Endodermal cell (in vitro differentiated cells): ENCODE data around the gene NKX2-2. TPM values are rescaled to one million over a fixed set of nuclear protein-coding genes. Genes with fewer than 3 reads are reported as not detected.

Experiments
- DNase-seq: peaks from one replicate; pipeline ENCODE4 v3.0.0-alpha.2; 2017
- H3K27ac ChIP-seq: 2 replicates; pipeline ENCODE4 v1.5.1; 2013; ENCODE audit warnings: mild to moderate bottlenecking, low read depth, low read length, moderate library complexity
- H3K27me3 ChIP-seq: 2 replicates; pipeline ENCODE4 v1.6.1; 2013; ENCODE audit warnings: mild to moderate bottlenecking, low read length, moderate library complexity; ENCODE audit not compliant: insufficient read depth, control insufficient read depth, poor library complexity, severe bottlenecking
- H3K36me3 ChIP-seq: 2 replicates; pipeline ENCODE4 v1.7.0; 2013; ENCODE audit warnings: mild to moderate bottlenecking, low read length, moderate library complexity; ENCODE audit not compliant: control insufficient read depth, insufficient read depth
- H3K4me1 ChIP-seq: one replicate; pipeline ENCODE4 v1.7.0; 2013; ENCODE audit warnings: low read length; ENCODE audit not compliant: control insufficient read depth, insufficient read depth
- H3K4me3 ChIP-seq: 2 replicates; pipeline ENCODE4 v1.5.1; 2013; ENCODE audit warnings: mild to moderate bottlenecking, low read length, moderate library complexity
- H3K9ac ChIP-seq: 2 replicates; pipeline ENCODE4 v1.6.1; 2013; ENCODE audit warnings: mild to moderate bottlenecking, low read length, moderate library complexity; ENCODE audit not compliant: poor library complexity, severe bottlenecking; ENCODE audit errors: extremely low read depth
- H3K9me3 ChIP-seq: 2 replicates; pipeline ENCODE4 v1.6.1; 2013; ENCODE audit warnings: mild to moderate bottlenecking, low read length, moderate library complexity; ENCODE audit not compliant: control insufficient read depth
- H3K27ac Mint-ChIP-seq: 2 replicates; pipeline ENCODE4 v1.8.0; 2020; ENCODE audit warnings: mixed read lengths
- H3K27me3 Mint-ChIP-seq: 2 replicates; pipeline ENCODE4 v1.8.0; 2021; ENCODE audit warnings: mild to moderate bottlenecking, mixed read lengths; ENCODE audit not compliant: insufficient read depth
- H3K36me3 Mint-ChIP-seq: 2 replicates; pipeline ENCODE4 v1.8.0; 2020; ENCODE audit warnings: low read depth, mixed read lengths
- H3K4me1 Mint-ChIP-seq: 2 replicates; pipeline ENCODE4 v1.8.0; 2020; ENCODE audit warnings: mixed read lengths
- H3K4me3 Mint-ChIP-seq: 2 replicates; pipeline ENCODE4 v1.8.0; 2020; ENCODE audit warnings: mild to moderate bottlenecking, moderate library complexity, mixed read lengths
- H3K9me3 Mint-ChIP-seq: 2 replicates; pipeline ENCODE4 v1.8.0; 2020; ENCODE audit warnings: mild to moderate bottlenecking, mixed read lengths
- WGBS, 2 experiments: methylation state at CpG; one replicate each; pipeline versions ENCODE4 v1.1.5 to v1.1.7; 2013; ENCODE audit warnings: missing lambda C conversion rate in 2 of 2, mixed read lengths in 1 of 2; ENCODE audit not compliant: insufficient coverage in 1 of 2, insufficient read length in 1 of 2; 5-methylcytosine and 5-hydroxymethylcytosine counted together
- total RNA-seq, 2 donors: library from RNA; stranded (reverse); fragmentation: NEBNext Ultra II Directional in 1 of 2; extraction: Animal tissue kit (Norgen Biotek cat#: 25700) in 1 of 2; gene quantifications; 2 replicates in 1 of 2; 3 replicates in 1 of 2; pipeline ENCODE4 v1.2.1, GENCODE V29; 2021
- TF ChIP-seq, protein P1 (sequence below): fragments of 200-600 bp; sonication (generic); conservative IDR thresholded peaks from 2 replicates; pipeline ENCODE4 v1.5.0; 2021; ENCODE audit warnings: antibody characterized with exemption, mild to moderate bottlenecking

The NKX2-2 gene
- total RNA-seq, 2 donors from 2014 or later, result 0.31 to 1.5 TPM

DNA sequence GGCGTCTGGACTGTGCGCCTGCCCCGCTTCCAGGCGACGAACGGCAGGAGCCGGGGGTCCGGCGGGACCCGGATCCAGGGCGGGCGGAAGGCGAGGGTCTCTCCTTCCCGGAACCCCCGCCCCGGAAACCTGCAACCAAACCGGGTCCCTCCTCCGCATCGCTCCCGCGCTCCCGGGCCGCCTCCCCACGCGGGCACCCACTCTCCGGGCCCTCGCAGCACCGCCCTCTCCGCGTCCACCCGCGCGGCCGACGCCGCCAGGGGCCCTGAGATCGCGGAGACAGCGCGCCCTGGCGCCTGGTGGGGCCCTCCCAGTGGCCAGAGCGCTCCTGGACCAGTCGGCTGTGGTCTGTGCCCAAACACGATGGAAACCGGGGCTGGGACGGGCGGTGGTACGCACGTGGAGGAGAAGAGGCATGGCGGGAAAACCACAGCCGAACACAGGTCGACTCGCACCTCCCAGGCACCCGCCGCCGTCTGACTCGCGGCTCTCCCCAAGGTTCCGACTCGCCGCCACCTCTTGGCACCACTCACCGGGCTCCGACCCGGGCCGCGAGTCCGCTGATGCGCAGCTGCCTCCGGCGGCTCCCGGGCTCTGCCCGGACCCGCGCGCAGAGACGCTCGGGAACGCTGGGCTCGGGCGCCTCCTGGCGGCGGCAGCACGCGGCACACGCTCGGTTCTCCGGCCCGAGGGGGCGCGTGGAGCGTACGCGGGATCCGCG, 7.9 kb downstream of the NKX2-2 start:
- Mint-ChIP-seq H3K27me3 (peaks cover 91% of the 10 kb centered on the region), H3K4me3 (peak overlapping the region; percentile 49), H3K4me1 (peaks cover 25% of the 10 kb centered on the region), H3K9me3 (no peaks in the 10 kb centered on the region), H3K27ac (no peak overlapping the region), H3K36me3 (no peaks in the 10 kb centered on the region)
- Histone ChIP-seq H3K27ac (no peak overlapping the region), H3K4me1 (peaks cover 4% of the 10 kb centered on the region), H3K36me3 (no peaks in the 10 kb centered on the region), H3K9me3 (no peaks in the 10 kb centered on the region), H3K27me3 (peaks cover 96% of the 10 kb centered on the region), H3K9ac (no peak overlapping the region), H3K4me3 (peak overlapping the region; percentile 73)
- TF ChIP-seq, protein P1, sequence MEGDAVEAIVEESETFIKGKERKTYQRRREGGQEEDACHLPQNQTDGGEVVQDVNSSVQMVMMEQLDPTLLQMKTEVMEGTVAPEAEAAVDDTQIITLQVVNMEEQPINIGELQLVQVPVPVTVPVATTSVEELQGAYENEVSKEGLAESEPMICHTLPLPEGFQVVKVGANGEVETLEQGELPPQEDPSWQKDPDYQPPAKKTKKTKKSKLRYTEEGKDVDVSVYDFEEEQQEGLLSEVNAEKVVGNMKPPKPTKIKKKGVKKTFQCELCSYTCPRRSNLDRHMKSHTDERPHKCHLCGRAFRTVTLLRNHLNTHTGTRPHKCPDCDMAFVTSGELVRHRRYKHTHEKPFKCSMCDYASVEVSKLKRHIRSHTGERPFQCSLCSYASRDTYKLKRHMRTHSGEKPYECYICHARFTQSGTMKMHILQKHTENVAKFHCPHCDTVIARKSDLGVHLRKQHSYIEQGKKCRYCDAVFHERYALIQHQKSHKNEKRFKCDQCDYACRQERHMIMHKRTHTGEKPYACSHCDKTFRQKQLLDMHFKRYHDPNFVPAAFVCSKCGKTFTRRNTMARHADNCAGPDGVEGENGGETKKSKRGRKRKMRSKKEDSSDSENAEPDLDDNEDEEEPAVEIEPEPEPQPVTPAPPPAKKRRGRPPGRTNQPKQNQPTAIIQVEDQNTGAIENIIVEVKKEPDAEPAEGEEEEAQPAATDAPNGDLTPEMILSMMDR, result peak; percentile 95
- DNase-seq, result peak; percentile 90
- WGBS, 2 experiments, result 0 to 1% methylated on average over 10 to 95 of the region's 95 CpGs

DNA sequence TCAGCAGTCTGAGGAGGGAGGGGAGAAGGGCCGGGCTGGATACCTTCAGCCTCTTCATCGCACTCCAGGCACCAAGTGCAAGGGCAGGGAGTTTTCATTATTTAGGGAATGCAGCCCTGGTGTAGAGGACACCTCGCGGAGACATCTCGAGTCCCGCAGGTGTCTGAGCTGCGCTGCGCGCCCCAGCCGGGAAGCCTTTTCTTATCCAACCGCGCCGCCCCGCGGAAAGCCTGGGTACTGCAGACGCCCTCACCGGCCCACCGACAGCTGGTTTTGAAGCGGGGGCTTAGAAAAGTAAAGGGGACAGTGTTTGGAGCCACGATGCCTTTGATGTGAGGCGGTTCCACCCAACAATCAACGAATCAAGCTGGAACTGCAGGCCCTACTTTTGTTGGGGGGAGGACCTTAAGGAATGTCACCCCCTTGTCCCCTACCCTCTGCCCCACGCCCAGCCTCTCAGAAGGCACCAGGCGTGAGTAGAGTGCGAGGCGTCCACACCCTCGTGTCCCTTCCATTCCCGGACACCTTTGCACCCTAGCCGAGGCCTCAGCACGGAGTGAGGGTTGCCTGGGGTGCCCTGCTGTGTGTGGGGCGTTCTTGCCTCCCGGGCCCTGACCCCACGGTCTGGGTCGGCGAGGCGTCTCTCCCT, 8.6 kb downstream of the NKX2-2 start:
- Histone ChIP-seq H3K36me3 (no peaks in the 10 kb centered on the region), H3K27ac (no peak overlapping the region), H3K4me3 (peak overlapping the region; percentile 73), H3K9me3 (no peaks in the 10 kb centered on the region), H3K9ac (no peak overlapping the region), H3K4me1 (no peaks in the 10 kb centered on the region), H3K27me3 (peaks cover 94% of the 10 kb centered on the region)
- peaks cover 89% of the 10 kb centered on the region for H3K27me3 Mint-ChIP-seq
- TF ChIP-seq, protein P1, result peak; percentile 99
- DNase-seq, result peak; percentile 96
- peaks cover 23% of the 10 kb centered on the region for H3K4me1 Mint-ChIP-seq
- H3K36me3 Mint-ChIP-seq, result no peaks in the 10 kb centered on the region
- peak overlapping the region; percentile 49 for H3K4me3 Mint-ChIP-seq
- no peak overlapping the region for H3K27ac Mint-ChIP-seq
- WGBS, 2 experiments, result 2 to 4% methylated on average over 10 to 36 of the region's 36 CpGs
- no peaks in the 10 kb centered on the region for H3K9me3 Mint-ChIP-seq

DNA sequence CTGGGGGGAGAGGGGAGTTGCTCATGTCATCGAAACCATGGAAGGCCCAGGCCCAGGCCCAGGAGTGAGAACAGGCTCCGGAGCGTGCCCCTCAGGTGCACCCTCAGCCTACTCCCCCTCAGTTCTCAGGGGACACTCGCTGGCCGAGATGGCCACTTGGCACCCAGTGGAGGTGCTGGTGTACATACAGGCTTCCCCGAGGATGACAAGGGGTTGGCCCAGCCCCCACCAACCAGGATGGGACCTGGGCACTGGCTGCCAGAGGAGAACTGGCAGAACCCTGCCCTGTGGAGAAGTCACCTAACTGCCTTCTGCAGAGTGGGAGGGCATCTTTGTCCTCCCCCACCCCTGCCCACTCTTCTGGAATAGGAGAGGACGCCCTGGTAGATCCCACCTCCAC, 9.5 kb downstream of the NKX2-2 start:
- peaks cover 81% of the 10 kb centered on the region for H3K27me3 Mint-ChIP-seq
- peaks cover 84% of the 10 kb centered on the region for H3K27me3 ChIP-seq
- no peaks in the 10 kb centered on the region for H3K4me1 ChIP-seq
- no peak overlapping the region for H3K9ac ChIP-seq
- H3K27ac ChIP-seq, result no peak overlapping the region
- H3K4me3 Mint-ChIP-seq, result no peak overlapping the region
- WGBS, 2 experiments, result 80 to 85% methylated on average over 1 to 7 of the region's 7 CpGs
- H3K9me3 Mint-ChIP-seq, result no peaks in the 10 kb centered on the region
- DNase-seq, result no peak
- no peak overlapping the region for H3K27ac Mint-ChIP-seq
- no peak overlapping the region for H3K4me3 ChIP-seq
- no peaks in the 10 kb centered on the region for H3K36me3 ChIP-seq
- H3K36me3 Mint-ChIP-seq, result no peaks in the 10 kb centered on the region
- H3K9me3 ChIP-seq, result no peaks in the 10 kb centered on the region
- TF ChIP-seq, protein P1, result no peak
- H3K4me1 Mint-ChIP-seq, result peaks cover 22% of the 10 kb centered on the region
